Muscle layer of colon (tissue), 2 donors: Measurements from ENCODE around the gene ASB7.
"Not testable (repeated sequence)": the region's sequence is repeated elsewhere in the genome, so short reads cannot be mapped to it uniquely, and the experiment has no call there.

Source experiments
- H3K27ac ChIP-seq: one replicate; pipeline ENCODE4 v1.7.0; 2013; ENCODE audit warnings: low read depth, mild to moderate bottlenecking, low read length, moderate library complexity
- H3K27me3 ChIP-seq, 2 donors: one replicate each; pipeline ENCODE4 v1.7.0; 2013; ENCODE audit warnings: low read length in 2 of 2, mild to moderate bottlenecking in 2 of 2; ENCODE audit not compliant: insufficient read depth in 2 of 2, control insufficient read depth in 1 of 2
- H3K36me3 ChIP-seq: one replicate; pipeline ENCODE4 v1.7.0; 2013; ENCODE audit warnings: mild to moderate bottlenecking, low read length; ENCODE audit not compliant: insufficient read depth
- H3K4me1 ChIP-seq: one replicate; pipeline ENCODE4 v1.7.0; 2013; ENCODE audit warnings: mild to moderate bottlenecking, low read length; ENCODE audit not compliant: insufficient read depth
- H3K4me3 ChIP-seq, 2 donors: one replicate each; pipeline ENCODE4 v1.7.0; 2013; ENCODE audit warnings: low read length in 2 of 2, low read depth in 1 of 2, mild to moderate bottlenecking in 1 of 2, moderate library complexity in 1 of 2
- H3K9ac ChIP-seq: one replicate; pipeline ENCODE4 v1.7.0; 2013; ENCODE audit warnings: low read length
- H3K9me3 ChIP-seq: one replicate; pipeline ENCODE4 v1.7.0; 2013; ENCODE audit warnings: mild to moderate bottlenecking, low read length
- donor health status: abdominal sarcoma.
- donor health status: Adenocarcinoma of cecum.

The ASB7 gene

GRCh38 chr15:100671858-100672543 is 69.6 kb downstream of the ASB7 start:
- H3K4me3 ChIP-seq: no peak overlapping the region
- no peak overlapping the region for H3K27ac ChIP-seq
- no peaks in the 10 kb centered on the region for H3K27me3 ChIP-seq
- H3K4me1 ChIP-seq: peaks cover 5% of the 10 kb centered on the region
- H3K36me3 ChIP-seq: no peaks in the 10 kb centered on the region
- H3K9ac ChIP-seq: no peak overlapping the region
- no peaks in the 10 kb centered on the region for H3K9me3 ChIP-seq

DNA sequence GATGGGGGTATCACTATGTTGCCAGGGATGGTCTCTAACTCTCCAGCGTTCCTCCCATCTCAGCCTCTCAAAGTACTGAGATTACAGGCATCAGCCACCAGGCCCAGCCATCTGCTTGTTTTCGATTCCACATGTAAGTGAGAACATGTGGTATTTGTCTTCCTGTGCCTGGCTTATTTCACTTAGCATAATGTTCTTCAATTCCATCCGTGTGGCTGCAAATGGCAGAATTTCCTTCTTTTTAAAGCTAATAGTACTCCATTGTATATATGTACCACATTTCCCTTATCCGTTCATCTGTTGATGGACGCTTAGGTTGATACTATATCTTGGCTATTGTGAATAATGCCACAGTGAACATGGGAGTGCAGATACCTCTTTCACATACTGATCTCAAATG is 70.6 kb downstream of the ASB7 start:
- Histone ChIP-seq H3K4me1 (peaks cover 5% of the 10 kb centered on the region), H3K27ac (no peak overlapping the region), H3K4me3 (no peak overlapping the region), H3K36me3 (no peaks in the 10 kb centered on the region), H3K27me3 (no peaks in the 10 kb centered on the region), H3K9me3 (no peaks in the 10 kb centered on the region), H3K9ac (no peak overlapping the region)

DNA sequence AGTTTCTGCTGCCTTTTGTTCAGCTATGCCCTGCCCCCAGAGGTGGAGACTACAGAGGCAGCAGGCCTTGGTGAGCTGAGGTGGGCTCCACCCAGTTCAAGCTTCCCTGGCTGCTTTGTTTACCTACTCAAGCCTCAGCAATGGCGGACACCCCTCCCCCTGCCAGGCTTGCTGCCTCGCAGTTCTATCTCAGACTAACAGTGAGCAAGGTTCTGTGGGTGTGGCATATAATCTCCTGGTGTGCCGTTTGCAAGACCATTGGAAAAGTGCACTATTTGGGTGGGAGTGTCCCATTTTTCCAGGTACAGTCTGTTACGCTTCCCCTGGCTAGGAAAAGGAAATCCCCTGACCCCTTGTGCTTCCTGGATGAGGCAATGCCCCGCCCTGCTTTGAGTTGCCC is 76.8 kb downstream of the ASB7 start:
- H3K9ac ChIP-seq, H3K36me3 ChIP-seq, H3K9me3 ChIP-seq, H3K4me3 ChIP-seq, H3K27ac ChIP-seq, H3K27me3 ChIP-seq, H3K4me1 ChIP-seq: not testable (repeated sequence)

DNA sequence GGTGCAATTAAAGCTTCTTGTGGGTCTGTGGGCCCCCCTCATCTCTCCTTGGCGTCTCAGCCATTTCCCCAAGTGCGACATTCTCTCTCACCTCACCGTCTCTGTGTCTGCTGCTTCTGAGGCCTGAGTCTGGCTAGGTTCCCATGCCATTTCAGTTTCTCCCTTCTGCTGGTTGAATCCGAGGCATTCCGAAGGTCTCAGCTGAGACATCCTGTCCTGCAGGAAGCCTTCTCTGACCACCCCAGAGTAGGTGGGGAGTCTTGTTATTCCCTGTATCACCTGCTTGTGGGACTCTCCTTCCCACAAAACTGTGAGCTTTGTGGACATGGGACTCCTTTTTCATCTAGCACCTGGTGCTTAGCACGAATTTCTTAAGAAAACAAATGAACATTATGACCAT is 78.3 kb downstream of the ASB7 start:
- Histone ChIP-seq H3K27ac (no peak overlapping the region), H3K36me3 (no peaks in the 10 kb centered on the region), H3K9me3 (no peaks in the 10 kb centered on the region), H3K4me1 (no peaks in the 10 kb centered on the region), H3K9ac (no peak overlapping the region), H3K27me3 (no peaks in the 10 kb centered on the region), H3K4me3 (no peak overlapping the region)

GRCh38 chr15:100681335-100681746 is 79.0 kb downstream of the ASB7 start:
- H3K9me3 ChIP-seq: no peaks in the 10 kb centered on the region
- no peaks in the 10 kb centered on the region for H3K4me1 ChIP-seq
- H3K27me3 ChIP-seq: no peaks in the 10 kb centered on the region
- no peak overlapping the region for H3K27ac ChIP-seq
- no peak overlapping the region for H3K9ac ChIP-seq
- no peaks in the 10 kb centered on the region for H3K36me3 ChIP-seq
- no peak overlapping the region for H3K4me3 ChIP-seq

- Histone ChIP-seq H3K27me3 (no peaks in the 10 kb centered on the region), H3K9me3 (no peaks in the 10 kb centered on the region), H3K27ac (no peak overlapping the region), H3K4me1 (no peaks in the 10 kb centered on the region), H3K4me3 (no peak overlapping the region), H3K36me3 (no peaks in the 10 kb centered on the region), H3K9ac (no peak overlapping the region)
Observed at GRCh38 chr15:100682468-100682867, 80.1 kb downstream of the ASB7 start.

GRCh38 chr15:100683434-100683833 is 81.0 kb downstream of the ASB7 start:
- no peak overlapping the region for H3K27ac ChIP-seq
- no peaks in the 10 kb centered on the region for H3K9me3 ChIP-seq
- H3K4me1 ChIP-seq: no peaks in the 10 kb centered on the region
- H3K4me3 ChIP-seq: no peak overlapping the region
- no peaks in the 10 kb centered on the region for H3K36me3 ChIP-seq
- H3K9ac ChIP-seq: no peak overlapping the region
- no peaks in the 10 kb centered on the region for H3K27me3 ChIP-seq

- H3K27ac ChIP-seq: no peak overlapping the region
- H3K9ac ChIP-seq: no peak overlapping the region
Observed at GRCh38 chr15:100684591-100684990, 82.2 kb downstream of the ASB7 start.

GRCh38 chr15:100686021-100686724 is 83.8 kb downstream of the ASB7 start:
- Histone ChIP-seq H3K36me3 (no peaks in the 10 kb centered on the region), H3K27me3 (no peaks in the 10 kb centered on the region), H3K9ac (no peak overlapping the region), H3K4me1 (no peaks in the 10 kb centered on the region), H3K27ac (no peak overlapping the region), H3K4me3 (no peak overlapping the region), H3K9me3 (no peaks in the 10 kb centered on the region)

More at GRCh38 chr15:100684591-100684990, 82.2 kb downstream of the ASB7 start:
- no peaks in the 10 kb centered on the region for H3K9me3 ChIP-seq
- H3K4me1 ChIP-seq: no peaks in the 10 kb centered on the region
- no peak overlapping the region for H3K4me3 ChIP-seq
- no peaks in the 10 kb centered on the region for H3K27me3 ChIP-seq
- no peaks in the 10 kb centered on the region for H3K36me3 ChIP-seq

DNA sequence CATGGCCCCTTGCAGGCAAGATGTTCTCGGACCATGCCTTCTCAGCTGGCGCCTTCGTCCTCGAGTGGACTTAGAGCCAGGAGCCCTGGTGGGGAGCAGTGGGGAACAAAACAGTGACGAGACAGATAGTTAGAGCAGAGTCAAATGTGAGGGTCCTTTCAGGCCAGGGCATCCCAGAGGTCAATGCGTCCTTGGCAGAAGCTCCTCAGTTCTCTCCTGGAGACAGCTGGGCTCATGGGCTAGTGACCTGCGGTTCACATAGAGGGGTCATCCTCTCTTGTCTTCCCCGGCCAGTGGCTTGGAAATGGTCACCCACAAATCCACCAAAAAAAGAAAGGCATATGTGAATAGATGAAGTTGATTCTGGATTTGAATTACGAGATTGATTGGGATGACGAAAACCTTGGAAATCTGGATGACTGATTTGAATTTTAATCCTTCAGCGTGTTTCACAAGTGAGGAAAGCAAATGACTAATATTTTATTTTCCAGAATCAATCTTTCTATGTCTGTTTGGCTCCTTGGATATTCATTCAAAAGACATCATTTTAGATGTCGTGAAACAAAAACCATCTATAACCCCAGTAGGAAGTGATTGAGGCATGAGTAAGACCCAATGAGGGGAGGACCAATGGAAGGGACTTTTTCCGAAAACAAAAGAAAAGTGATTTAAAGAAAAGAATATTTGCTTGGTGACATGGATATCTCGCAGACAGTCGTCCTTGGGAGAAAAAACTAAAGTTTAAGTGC is 84.5 kb downstream of the ASB7 start:
- Histone ChIP-seq H3K36me3 (no peaks in the 10 kb centered on the region), H3K9me3 (no peaks in the 10 kb centered on the region), H3K9ac (no peak overlapping the region), H3K27ac (no peak overlapping the region), H3K4me1 (no peaks in the 10 kb centered on the region), H3K4me3 (no peak overlapping the region), H3K27me3 (no peaks in the 10 kb centered on the region)

GRCh38 chr15:100687582-100688141 is 85.3 kb downstream of the ASB7 start:
- Histone ChIP-seq H3K27ac (peak overlapping the region; percentile 34), H3K9me3 (no peaks in the 10 kb centered on the region), H3K27me3 (no peaks in the 10 kb centered on the region), H3K4me1 (no peaks in the 10 kb centered on the region), H3K9ac (no peak overlapping the region), H3K4me3 (no peak overlapping the region), H3K36me3 (no peaks in the 10 kb centered on the region)
